ENCODE data around the gene NFYA. TPM values are rescaled to one million over a fixed set of nuclear protein-coding genes. Genes with fewer than 3 reads are reported as not detected.

Gene NFYA
- total and polyA plus RNA-seq, 2 of the 13 experiments (the other 11 are each of a cell fraction or from before 2014, with no cell fraction given), result 16.0 to 22.9 TPM

DNA sequence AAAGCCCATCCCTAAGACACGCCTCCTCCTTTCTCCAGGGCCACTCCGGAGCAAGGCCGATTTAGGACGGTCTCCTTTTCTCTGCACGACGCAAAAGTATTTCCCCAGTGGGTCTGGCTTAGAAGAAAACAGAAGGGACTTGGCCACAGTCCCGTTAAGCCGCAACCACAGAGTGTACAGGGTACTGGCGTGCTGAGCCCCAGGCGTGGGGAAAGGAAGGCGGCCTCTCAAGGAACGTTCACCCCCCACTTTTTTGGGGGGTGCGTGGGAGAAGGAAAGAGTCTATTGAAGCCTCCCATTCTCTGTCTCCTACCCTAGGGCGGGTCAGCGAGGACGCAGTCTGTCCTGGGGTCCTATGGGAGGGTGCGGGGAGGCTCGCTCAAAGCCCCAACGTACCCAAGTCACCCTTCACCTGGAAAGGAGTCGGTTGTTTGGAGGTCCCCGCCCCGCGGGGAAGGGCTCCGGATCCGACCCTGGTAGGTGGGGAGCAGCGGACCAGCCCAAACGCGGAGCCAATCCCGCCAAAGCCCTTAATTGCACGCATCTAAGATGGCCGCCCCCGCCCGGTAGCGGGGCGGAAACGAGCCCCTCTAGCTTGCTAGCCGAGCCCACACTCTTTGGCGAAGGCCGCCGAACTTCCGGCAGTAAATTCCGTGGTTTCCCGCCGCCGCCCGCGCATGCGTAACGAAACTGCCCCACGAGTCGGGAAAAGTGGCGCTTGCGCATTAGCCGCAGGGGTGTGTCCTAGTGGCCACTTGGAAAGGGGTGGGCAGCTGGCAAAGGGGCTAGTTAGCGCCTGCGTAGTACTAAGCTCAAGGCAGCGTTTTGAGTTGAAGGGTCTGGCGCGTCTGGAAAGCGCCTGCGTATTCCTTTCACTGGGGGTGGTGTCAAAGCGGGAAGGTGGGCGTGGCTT, 595 bp upstream of the NFYA start, which contains the start of gene OARD1 (continued):
- TF ChIP-seq, protein P1, sequence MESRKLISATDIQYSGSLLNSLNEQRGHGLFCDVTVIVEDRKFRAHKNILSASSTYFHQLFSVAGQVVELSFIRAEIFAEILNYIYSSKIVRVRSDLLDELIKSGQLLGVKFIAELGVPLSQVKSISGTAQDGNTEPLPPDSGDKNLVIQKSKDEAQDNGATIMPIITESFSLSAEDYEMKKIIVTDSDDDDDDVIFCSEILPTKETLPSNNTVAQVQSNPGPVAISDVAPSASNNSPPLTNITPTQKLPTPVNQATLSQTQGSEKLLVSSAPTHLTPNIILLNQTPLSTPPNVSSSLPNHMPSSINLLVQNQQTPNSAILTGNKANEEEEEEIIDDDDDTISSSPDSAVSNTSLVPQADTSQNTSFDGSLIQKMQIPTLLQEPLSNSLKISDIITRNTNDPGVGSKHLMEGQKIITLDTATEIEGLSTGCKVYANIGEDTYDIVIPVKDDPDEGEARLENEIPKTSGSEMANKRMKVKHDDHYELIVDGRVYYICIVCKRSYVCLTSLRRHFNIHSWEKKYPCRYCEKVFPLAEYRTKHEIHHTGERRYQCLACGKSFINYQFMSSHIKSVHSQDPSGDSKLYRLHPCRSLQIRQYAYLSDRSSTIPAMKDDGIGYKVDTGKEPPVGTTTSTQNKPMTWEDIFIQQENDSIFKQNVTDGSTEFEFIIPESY (CRISPR knock-in tag; IDR thresholded peaks at IDR 0.05), result no peak
- TF ChIP-seq ZFY (CRISPR knock-in tag; IDR thresholded peaks at IDR 0.05), result peak; percentile 70
- 0 out of 2 replicates have a peak, but pooled peaks have one; percentile 17 for TF ChIP-seq NR2F2 (IDR thresholded peaks at IDR 0.05; ENCODE audit: borderline replicate concordance, low read depth)
- TF ChIP-seq, protein P2, sequence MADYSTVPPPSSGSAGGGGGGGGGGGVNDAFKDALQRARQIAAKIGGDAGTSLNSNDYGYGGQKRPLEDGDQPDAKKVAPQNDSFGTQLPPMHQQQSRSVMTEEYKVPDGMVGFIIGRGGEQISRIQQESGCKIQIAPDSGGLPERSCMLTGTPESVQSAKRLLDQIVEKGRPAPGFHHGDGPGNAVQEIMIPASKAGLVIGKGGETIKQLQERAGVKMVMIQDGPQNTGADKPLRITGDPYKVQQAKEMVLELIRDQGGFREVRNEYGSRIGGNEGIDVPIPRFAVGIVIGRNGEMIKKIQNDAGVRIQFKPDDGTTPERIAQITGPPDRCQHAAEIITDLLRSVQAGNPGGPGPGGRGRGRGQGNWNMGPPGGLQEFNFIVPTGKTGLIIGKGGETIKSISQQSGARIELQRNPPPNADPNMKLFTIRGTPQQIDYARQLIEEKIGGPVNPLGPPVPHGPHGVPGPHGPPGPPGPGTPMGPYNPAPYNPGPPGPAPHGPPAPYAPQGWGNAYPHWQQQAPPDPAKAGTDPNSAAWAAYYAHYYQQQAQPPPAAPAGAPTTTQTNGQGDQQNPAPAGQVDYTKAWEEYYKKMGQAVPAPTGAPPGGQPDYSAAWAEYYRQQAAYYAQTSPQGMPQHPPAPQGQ (CRISPR knock-in tag; IDR thresholded peaks at IDR 0.05; ENCODE audit: borderline replicate concordance), result no peak
- 0 out of 2 replicates have a peak, but pooled peaks have one; percentile 74 for TF ChIP-seq ZNF879 (CRISPR knock-in tag; IDR thresholded peaks at IDR 0.05)
- TF ChIP-seq, protein P3, sequence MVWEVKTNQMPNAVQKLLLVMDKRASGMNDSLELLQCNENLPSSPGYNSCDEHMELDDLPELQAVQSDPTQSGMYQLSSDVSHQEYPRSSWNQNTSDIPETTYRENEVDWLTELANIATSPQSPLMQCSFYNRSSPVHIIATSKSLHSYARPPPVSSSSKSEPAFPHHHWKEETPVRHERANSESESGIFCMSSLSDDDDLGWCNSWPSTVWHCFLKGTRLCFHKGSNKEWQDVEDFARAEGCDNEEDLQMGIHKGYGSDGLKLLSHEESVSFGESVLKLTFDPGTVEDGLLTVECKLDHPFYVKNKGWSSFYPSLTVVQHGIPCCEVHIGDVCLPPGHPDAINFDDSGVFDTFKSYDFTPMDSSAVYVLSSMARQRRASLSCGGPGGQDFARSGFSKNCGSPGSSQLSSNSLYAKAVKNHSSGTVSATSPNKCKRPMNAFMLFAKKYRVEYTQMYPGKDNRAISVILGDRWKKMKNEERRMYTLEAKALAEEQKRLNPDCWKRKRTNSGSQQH (CRISPR knock-in tag; IDR thresholded peaks at IDR 0.05; ENCODE audit: low read depth), result peak; percentile 22
- TF ChIP-seq, protein P4, sequence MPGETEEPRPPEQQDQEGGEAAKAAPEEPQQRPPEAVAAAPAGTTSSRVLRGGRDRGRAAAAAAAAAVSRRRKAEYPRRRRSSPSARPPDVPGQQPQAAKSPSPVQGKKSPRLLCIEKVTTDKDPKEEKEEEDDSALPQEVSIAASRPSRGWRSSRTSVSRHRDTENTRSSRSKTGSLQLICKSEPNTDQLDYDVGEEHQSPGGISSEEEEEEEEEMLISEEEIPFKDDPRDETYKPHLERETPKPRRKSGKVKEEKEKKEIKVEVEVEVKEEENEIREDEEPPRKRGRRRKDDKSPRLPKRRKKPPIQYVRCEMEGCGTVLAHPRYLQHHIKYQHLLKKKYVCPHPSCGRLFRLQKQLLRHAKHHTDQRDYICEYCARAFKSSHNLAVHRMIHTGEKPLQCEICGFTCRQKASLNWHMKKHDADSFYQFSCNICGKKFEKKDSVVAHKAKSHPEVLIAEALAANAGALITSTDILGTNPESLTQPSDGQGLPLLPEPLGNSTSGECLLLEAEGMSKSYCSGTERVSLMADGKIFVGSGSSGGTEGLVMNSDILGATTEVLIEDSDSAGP (CRISPR knock-in tag; IDR thresholded peaks at IDR 0.05; ENCODE audit: borderline replicate concordance), result peak; percentile 80; the same call in 1 of the 2 replicates
- TF ChIP-seq DMAP1 (CRISPR knock-in tag; IDR thresholded peaks at IDR 0.05), result peak; percentile 66; the same call in 1 of the 2 replicates
- TF ChIP-seq KMT2A (CRISPR knock-in tag; IDR thresholded peaks at IDR 0.05), result peak; percentile 12
- TF ChIP-seq ARNT (IDR thresholded peaks at IDR 0.05), result no peak
- TF ChIP-seq GATAD1 (CRISPR knock-in tag; IDR thresholded peaks at IDR 0.05), result peak; percentile 79
- 0 out of 2 replicates have a peak, but pooled peaks have one; percentile 58 for TF ChIP-seq ZBTB8A (CRISPR knock-in tag; IDR thresholded peaks at IDR 0.05; ENCODE audit: borderline replicate concordance, low read depth)
- TF ChIP-seq, protein P5, sequence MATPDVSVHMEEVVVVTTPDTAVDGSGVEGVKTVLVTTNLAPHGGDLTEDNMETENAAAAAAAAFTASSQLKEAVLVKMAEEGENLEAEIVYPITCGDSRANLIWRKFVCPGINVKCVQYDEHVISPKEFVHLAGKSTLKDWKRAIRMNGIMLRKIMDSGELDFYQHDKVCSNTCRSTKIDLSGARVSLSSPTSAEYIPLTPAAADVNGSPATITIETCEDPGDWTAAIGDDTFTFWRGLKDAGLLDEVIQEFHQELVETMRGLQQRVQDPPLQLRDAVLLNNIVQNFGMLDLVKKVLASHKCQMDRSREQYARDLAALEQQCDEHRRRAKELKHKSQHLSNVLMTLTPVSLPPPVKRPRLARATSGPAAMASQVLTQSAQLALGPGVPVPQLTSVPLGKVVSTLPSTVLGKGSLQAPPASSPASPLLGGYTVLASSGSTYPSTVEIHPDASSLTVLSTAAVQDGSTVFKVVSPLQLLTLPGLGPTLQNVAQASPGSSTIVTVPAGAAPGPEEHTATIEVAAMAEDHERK (CRISPR knock-in tag; IDR thresholded peaks at IDR 0.05; ENCODE audit: low read depth), result peak; percentile 59; the same call in 1 of the 2 replicates
- peak; percentile 91 for TF ChIP-seq ASH2L (IDR thresholded peaks at IDR 0.05; ENCODE audit: insufficient read length, low read depth, low read length)
- TF ChIP-seq, protein P6, sequence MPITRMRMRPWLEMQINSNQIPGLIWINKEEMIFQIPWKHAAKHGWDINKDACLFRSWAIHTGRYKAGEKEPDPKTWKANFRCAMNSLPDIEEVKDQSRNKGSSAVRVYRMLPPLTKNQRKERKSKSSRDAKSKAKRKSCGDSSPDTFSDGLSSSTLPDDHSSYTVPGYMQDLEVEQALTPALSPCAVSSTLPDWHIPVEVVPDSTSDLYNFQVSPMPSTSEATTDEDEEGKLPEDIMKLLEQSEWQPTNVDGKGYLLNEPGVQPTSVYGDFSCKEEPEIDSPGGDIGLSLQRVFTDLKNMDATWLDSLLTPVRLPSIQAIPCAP (CRISPR knock-in tag; IDR thresholded peaks at IDR 0.05; ENCODE audit: low read depth), result no peak
- TF ChIP-seq YY1 (IDR thresholded peaks at IDR 0.05; ENCODE audit: insufficient read depth, insufficient replicate concordance, low read depth, low read length), result peak; percentile 98
- peak; percentile 41; the same call in 1 of the 2 replicates for TF ChIP-seq KLF15 (CRISPR knock-in tag; IDR thresholded peaks at IDR 0.05; ENCODE audit: borderline replicate concordance)
- TF ChIP-seq ZNF768 (CRISPR knock-in tag; IDR thresholded peaks at IDR 0.05), result no peak
- peak; percentile 98 for TF ChIP-seq U2AF1 (optimal IDR thresholded peaks at IDR 0.05; ENCODE audit: low read depth, low read length)
